Measurements from ENCODE around the gene MYPN.

The MYPN gene

DNA sequence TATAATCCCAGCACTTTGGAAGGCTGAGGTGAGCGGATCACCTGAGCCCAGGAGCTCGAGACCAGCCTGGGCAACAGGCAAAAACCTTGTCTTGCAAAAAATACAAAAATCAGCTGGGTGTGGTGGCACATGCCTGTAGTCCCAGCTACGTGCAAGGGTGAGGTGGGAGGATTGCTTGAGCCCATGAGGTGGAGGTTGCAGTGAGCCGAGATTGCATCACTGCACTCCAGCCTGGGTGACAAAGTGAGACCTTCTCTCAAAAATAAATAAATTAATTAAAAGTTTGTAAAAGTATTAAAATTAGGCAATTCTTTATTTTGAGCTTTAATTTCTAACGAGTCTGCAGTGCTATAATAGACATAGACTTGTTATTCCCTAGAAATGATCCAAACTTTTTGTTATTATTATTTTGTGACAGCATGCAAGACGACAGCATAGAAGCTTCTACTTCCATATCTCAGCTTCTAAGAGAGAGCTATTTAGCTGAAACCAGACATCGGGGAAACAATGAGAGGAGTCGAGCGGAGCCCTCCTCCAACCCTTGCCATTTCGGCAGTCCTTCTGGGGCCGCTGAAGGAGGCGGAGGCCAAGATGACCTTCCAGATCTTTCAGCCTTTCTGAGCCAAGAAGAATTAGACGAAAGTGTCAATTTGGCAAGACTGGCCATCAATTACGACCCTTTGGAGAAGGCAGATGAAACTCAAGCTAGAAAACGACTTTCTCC is 11.9 kb downstream of the MYPN start:
- Histone ChIP-seq H3K4me2 (no peak overlapping the region), H3K9me3 (replicated peaks in 1 of 11) (no peaks in the 10 kb centered on the region), H3K9ac (no peak overlapping the region), H3K4me1 (peaks cover 0 to 7% (median 5%) of the 10 kb centered on the region in 10 experiments; a peak in 10 of 20 replicates), H3K4me3 (no peak overlapping the region), H3K36me3 (no peaks in the 10 kb centered on the region), H3K27me3 (no peaks in the 10 kb centered on the region), H3K27ac (no peak overlapping the region), H4K20me1 (no peaks in the 10 kb centered on the region)
- no peak for TF ChIP-seq Cebpa-rat (IDR thresholded peaks at IDR 0.05)

DNA sequence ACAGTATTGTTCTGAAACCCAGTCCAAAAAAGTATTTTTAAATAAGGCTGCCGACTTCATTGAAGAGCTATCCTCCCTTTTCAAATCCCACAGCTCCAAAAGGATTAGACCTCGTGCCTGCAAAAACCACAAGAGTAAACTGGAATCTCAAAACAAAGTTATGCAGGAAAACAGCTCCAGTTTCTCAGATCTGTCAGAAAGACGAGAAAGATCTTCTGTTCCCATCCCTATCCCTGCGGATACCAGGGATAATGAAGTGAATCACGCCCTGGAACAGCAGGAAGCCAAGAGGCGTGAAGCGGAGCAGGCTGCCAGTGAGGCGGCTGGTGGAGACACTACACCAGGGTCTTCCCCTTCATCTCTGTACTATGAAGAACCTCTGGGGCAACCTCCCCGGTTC is 12.6 kb downstream of the MYPN start:
- Histone ChIP-seq H4K20me1 (no peaks in the 10 kb centered on the region), H3K27ac (no peak overlapping the region), H3K4me1 (peaks cover 0 to 7% (median 5%) of the 10 kb centered on the region in 10 experiments; a peak in 10 of 20 replicates), H3K36me3 (no peaks in the 10 kb centered on the region), H3K4me3 (no peak overlapping the region), H3K9ac (no peak overlapping the region), H3K9me3 (replicated peaks in 1 of 11) (no peaks in the 10 kb centered on the region), H3K4me2 (no peak overlapping the region), H3K27me3 (no peaks in the 10 kb centered on the region)
- no peak for TF ChIP-seq Cebpa-rat (IDR thresholded peaks at IDR 0.05)

DNA sequence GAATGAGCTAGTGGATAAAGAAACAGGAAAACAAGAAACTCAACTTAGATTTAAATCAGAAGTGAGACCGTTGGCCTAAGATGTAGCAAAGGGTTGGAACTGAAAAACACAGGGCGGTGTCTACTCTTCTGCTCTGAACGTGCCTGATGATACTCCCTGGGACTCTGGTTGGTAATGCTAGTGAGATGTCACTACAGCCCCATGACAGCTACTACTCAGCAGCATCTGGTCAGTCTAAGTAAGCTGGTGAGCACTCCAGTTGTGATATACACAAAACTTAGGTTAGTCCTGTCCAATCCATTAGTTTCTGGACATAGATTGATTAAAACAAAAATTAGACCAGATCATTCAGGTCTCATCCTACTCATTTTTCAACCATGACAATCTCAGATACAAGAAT is 15.4 kb downstream of the MYPN start:
- TF ChIP-seq Cebpa-rat (IDR thresholded peaks at IDR 0.05): no peak

DNA sequence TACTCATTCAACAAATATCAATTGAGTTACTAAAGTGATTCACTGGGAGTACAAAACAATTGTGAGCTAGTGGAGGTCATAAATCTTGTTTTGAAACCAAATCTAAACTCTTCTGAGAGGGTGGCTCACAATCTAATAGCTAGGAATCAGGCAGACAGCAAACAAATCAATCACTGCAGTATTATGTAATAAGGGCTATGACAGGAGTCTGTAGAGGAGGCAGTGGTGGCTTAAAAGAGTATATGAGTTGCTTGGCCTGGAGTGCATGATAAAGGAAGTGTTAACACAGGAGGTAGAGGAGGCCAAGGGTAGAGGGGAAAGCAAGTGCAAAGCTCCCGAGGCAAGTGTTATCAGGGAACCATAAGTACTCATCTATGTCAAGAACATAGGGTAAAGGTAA is 16.5 kb downstream of the MYPN start:
- Histone ChIP-seq H3K4me2 (no peak overlapping the region), H3K4me3 (no peak overlapping the region), H3K4me1 (no peaks in the 10 kb centered on the region), H3K27ac (no peak overlapping the region), H3K9me3 (replicated peaks in 1 of 11) (no peaks in the 10 kb centered on the region), H4K20me1 (no peaks in the 10 kb centered on the region), H3K9ac (no peak overlapping the region), H3K36me3 (no peaks in the 10 kb centered on the region), H3K27me3 (no peaks in the 10 kb centered on the region)
- no peak for TF ChIP-seq Cebpa-rat (IDR thresholded peaks at IDR 0.05)

More for the DNA sequence above, 15.4 kb downstream of the MYPN start:
- no peaks in the 10 kb centered on the region for H3K36me3 ChIP-seq
- no peaks in the 10 kb centered on the region for H3K4me1 ChIP-seq
- H3K27me3 ChIP-seq: no peaks in the 10 kb centered on the region
- H3K4me3 ChIP-seq: no peak overlapping the region
- no peak overlapping the region for H3K9ac ChIP-seq
- no peak overlapping the region for H3K27ac ChIP-seq
- H4K20me1 ChIP-seq: no peaks in the 10 kb centered on the region
- H3K4me2 ChIP-seq: no peak overlapping the region
- no peaks in the 10 kb centered on the region for H3K9me3 ChIP-seq (replicated peaks in 1 of 11)

DNA sequence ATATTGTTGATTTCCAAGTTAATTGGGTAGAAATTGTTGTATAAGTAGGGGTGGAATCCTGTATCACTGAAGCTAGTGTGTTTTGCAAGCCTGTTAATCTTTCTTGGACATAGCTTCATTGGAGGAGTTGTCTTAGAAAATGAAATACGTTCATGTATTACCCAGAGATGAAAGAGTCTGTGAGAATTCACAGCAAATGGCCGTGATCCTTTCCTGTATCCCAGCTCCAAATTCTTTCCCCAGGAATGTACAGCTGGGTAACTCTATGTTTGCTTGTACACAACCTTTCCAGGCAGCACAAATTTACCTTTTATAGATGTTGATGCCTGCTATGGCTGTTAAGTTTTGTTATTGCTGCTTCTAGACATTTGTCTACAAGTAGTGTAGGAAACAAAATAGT is 18.7 kb downstream of the MYPN start:
- Histone ChIP-seq H3K27ac (no peak overlapping the region), H3K4me1 (no peaks in the 10 kb centered on the region), H4K20me1 (no peaks in the 10 kb centered on the region), H3K36me3 (no peaks in the 10 kb centered on the region), H3K27me3 (no peaks in the 10 kb centered on the region), H3K4me3 (no peak overlapping the region), H3K9me3 (replicated peaks in 1 of 11) (no peaks in the 10 kb centered on the region), H3K4me2 (no peak overlapping the region), H3K9ac (no peak overlapping the region)
- TF ChIP-seq Cebpa-rat (IDR thresholded peaks at IDR 0.05): no peak

DNA sequence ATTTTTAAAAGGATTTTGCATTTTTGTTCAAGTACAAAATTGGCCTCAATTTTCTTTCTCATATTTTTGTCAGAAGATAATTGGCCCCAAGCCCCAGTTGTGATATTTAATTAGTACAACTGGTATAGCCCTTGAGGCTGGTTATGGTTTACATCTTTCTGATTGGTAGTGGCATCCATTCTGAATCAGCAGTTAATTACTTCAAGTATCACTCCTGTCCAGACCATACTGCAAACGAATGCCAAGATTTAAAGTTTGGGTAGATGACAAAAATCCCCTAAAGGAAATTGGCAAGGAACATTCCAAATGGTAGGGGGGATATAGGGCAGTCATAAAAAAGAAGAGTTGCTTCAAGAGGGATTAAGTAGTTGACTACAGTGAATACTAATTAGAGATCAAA is 23.1 kb downstream of the MYPN start:
- H3K9ac ChIP-seq: no peak overlapping the region
- H3K9me3 ChIP-seq (replicated peaks in 1 of 11): no peaks in the 10 kb centered on the region
- no peak for TF ChIP-seq Cebpa-rat (IDR thresholded peaks at IDR 0.05)
- H3K27ac ChIP-seq: no peak overlapping the region
- H3K36me3 ChIP-seq: no peaks in the 10 kb centered on the region
- H3K4me2 ChIP-seq: no peak overlapping the region
- H3K4me1 ChIP-seq: no peaks in the 10 kb centered on the region
- no peak overlapping the region for H3K4me3 ChIP-seq
- no peaks in the 10 kb centered on the region for H4K20me1 ChIP-seq
- H3K27me3 ChIP-seq: no peaks in the 10 kb centered on the region

DNA sequence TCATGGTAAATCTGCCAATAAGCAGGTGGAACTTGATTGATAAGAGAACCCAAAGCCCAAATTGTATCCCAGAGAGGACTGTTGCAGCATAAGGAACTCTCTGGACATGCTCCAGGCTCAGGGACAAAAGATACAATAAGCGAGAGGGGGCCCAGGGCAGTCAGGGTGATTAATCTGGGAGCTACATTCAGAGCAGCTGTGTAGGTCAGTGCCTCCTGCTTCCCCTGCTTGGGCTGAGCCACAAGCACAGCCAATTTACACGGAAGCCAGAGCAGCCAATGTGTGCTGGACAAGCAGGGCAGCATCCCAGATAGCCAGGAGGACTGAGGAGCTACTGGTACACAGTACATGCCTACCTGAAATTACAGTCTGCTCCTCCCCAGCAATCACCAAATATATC is 24.2 kb downstream of the MYPN start:
- H3K36me3 ChIP-seq: no peaks in the 10 kb centered on the region
- H3K4me3 ChIP-seq: no peak overlapping the region
- H3K4me2 ChIP-seq: no peak overlapping the region
- no peaks in the 10 kb centered on the region for H3K9me3 ChIP-seq (replicated peaks in 1 of 11)
- H3K9ac ChIP-seq: no peak overlapping the region
- no peaks in the 10 kb centered on the region for H3K27me3 ChIP-seq
- H4K20me1 ChIP-seq: no peaks in the 10 kb centered on the region
- no peak for TF ChIP-seq Cebpa-rat (IDR thresholded peaks at IDR 0.05)
- peaks cover 0 to 5% (median 0%) of the 10 kb centered on the region in 10 experiments; a peak in 2 of 20 replicates for H3K4me1 ChIP-seq
- H3K27ac ChIP-seq: no peak overlapping the region

DNA sequence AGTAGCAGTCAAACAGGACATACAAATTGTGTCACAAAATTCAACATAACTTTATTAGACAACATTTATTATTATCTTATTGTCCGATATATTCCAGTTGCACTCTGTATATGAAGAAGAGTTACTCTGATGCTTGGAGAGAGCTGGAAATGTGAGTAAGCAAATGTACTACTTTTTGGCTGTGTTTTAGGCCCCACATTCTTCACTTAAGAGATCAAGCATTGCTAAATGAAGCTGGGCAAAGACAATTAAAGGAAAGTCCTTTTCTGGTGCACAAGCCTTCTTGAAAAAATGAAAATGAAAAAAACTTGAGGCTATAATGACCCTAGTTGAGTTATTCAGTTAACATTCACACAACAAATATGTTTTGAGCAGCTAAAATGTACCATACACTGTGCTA is 26.1 kb downstream of the MYPN start:
- Histone ChIP-seq H3K4me1 (peaks cover 0 to 10% (median 0%) of the 10 kb centered on the region in 10 experiments; a peak in 2 of 20 replicates), H3K9ac (no peak overlapping the region), H3K9me3 (replicated peaks in 1 of 11) (no peaks in the 10 kb centered on the region), H4K20me1 (no peaks in the 10 kb centered on the region), H3K4me2 (no peak overlapping the region), H3K36me3 (no peaks in the 10 kb centered on the region), H3K27ac (no peak overlapping the region), H3K27me3 (no peaks in the 10 kb centered on the region), H3K4me3 (no peak overlapping the region)
- no peak for TF ChIP-seq Cebpa-rat (IDR thresholded peaks at IDR 0.05)

DNA sequence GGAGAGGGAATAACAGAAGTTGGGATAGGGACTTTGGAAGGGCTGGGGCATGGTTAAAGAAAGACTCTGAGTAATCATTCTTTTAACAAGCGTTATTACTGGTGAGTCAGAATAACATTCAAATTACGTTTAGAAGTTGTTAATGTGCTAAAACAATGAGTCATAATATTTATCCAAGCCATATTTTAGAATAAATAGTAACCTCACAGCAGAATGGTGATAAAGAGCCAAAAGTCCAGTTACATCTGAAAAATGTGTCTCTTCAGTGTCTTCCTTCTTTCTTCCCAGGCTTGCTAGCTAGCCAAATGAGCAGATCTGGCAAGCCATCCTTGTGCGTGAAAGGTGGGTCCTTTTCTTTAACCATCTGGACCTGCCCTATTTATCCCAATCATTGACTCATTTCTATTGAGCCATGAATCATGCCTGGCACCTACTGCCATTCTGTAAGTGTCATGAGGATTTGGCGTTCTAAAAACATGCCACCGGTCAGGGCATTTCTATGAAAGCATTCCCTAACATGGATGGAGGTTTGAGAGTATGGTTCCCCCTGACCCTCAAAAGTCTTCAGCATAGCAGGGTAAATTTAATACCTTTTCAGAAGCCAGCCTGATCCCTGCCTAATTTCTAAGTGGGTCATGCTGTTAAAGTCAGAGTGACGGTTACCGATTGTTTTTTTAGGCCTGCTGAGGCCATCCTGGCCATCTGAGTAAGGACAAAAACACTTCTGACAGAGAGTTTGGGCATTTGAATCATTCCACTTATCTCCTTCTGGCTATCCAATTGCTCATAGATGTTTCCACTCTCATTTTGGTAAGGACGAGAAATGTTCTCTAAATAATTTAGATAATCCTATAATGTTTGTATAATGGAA is 26.9 kb downstream of the MYPN start:
- H3K4me1 ChIP-seq: peaks cover 0 to 10% (median 0%) of the 10 kb centered on the region in 10 experiments; a peak in 2 of 20 replicates
- no peaks in the 10 kb centered on the region for H3K27me3 ChIP-seq
- H3K4me3 ChIP-seq: no peak overlapping the region
- no peaks in the 10 kb centered on the region for H3K9me3 ChIP-seq (replicated peaks in 1 of 11)
- no peak overlapping the region for H3K9ac ChIP-seq
- H3K4me2 ChIP-seq: no peak overlapping the region
- H4K20me1 ChIP-seq: no peaks in the 10 kb centered on the region
- H3K27ac ChIP-seq: no peak overlapping the region
- H3K36me3 ChIP-seq: no peaks in the 10 kb centered on the region
- no peak for TF ChIP-seq Cebpa-rat (IDR thresholded peaks at IDR 0.05)
